GM23338 (cell line): ENCODE measurements around the gene GNL3. TPM values are rescaled to one million over a fixed set of nuclear protein-coding genes. Genes with fewer than 3 reads are reported as not detected.

ENCODE experiments used
- ATAC-seq: fragments of 200-7000 bp; cut with Tn5 transposase; 3 replicates; pipeline ENCODE4 v1.9.1; 2020
- DNase-seq: peaks from one replicate; pipeline ENCODE4 v3.0.0-alpha.2; 2015; ENCODE audit warnings: low spot score
- H2AFZ ChIP-seq: fragments of 200-600 bp; sonication (generic); 2 replicates; pipeline ENCODE4 v1.8.0; 2016; ENCODE audit warnings: antibody characterized with exemption, mild to moderate bottlenecking, moderate library complexity
- H3F3A ChIP-seq: fragments of 200-600 bp; sonication (generic); replicated peaks from 2 replicates; pipeline ENCODE4 v1.8.0; 2017; ENCODE audit warnings: antibody characterized with exemption, mixed run types, low read depth
- H3K27ac ChIP-seq: fragments of 200-600 bp; sonication (generic); 2 replicates; pipeline ENCODE4 v1.6.1; 2016; ENCODE audit warnings: low read depth
- H3K27me3 ChIP-seq: fragments of 200-600 bp; sonication (generic); 2 replicates; pipeline ENCODE4 v1.8.0; 2016; ENCODE audit warnings: mild to moderate bottlenecking, mixed run types, moderate library complexity; ENCODE audit not compliant: insufficient read depth
- H3K36me3 ChIP-seq: fragments of 200-600 bp; sonication (generic); 2 replicates; pipeline ENCODE4 v1.8.0; 2016; ENCODE audit warnings: mild to moderate bottlenecking; ENCODE audit not compliant: insufficient read depth
- H3K4me1 ChIP-seq: fragments of 200-600 bp; sonication (generic); 2 replicates; pipeline ENCODE4 v1.8.0; 2016; ENCODE audit warnings: mild to moderate bottlenecking, moderate library complexity; ENCODE audit not compliant: insufficient read depth
- H3K4me2 ChIP-seq: fragments of 200-600 bp; sonication (generic); 2 replicates; pipeline ENCODE4 v1.7.1; 2017; ENCODE audit warnings: mixed run types
- H3K4me3 ChIP-seq: fragments of 200-600 bp; sonication (generic); 2 replicates; pipeline ENCODE4 v1.6.1; 2016; ENCODE audit warnings: mixed run types
- H3K79me2 ChIP-seq: fragments of 200-600 bp; sonication (generic); replicated peaks from 2 replicates; pipeline ENCODE4 v1.8.0; 2017; ENCODE audit warnings: mild to moderate bottlenecking; ENCODE audit not compliant: insufficient read depth
- H3K9me2 ChIP-seq: fragments of 200-600 bp; sonication (generic); 2 replicates; pipeline ENCODE4 v1.8.0; 2017; ENCODE audit not compliant: insufficient read depth
- H4K20me1 ChIP-seq: fragments of 200-600 bp; sonication (generic); replicated peaks from 2 replicates; pipeline ENCODE4 v1.8.0; 2017; ENCODE audit warnings: mild to moderate bottlenecking; ENCODE audit not compliant: insufficient read depth
- H3K27ac Mint-ChIP-seq: 2 replicates; pipeline ENCODE4 v1.8.0; 2020; ENCODE audit warnings: inconsistent platforms, mild to moderate bottlenecking, moderate library complexity, mixed read lengths
- H3K27me3 Mint-ChIP-seq: 3 replicates; pipeline ENCODE4 v1.8.0; 2022; ENCODE audit warnings: low read depth, mild to moderate bottlenecking, moderate library complexity, mixed read lengths, inconsistent platforms; ENCODE audit not compliant: insufficient read depth, poor library complexity
- H3K36me3 Mint-ChIP-seq: 3 replicates; pipeline ENCODE4 v1.8.0; 2021; ENCODE audit warnings: low read depth, mild to moderate bottlenecking, inconsistent platforms, moderate library complexity, mixed read lengths
- H3K4me1 Mint-ChIP-seq: 3 replicates; pipeline ENCODE4 v1.8.0; 2020; ENCODE audit warnings: mild to moderate bottlenecking, inconsistent platforms, mixed read lengths
- H3K4me3 Mint-ChIP-seq: 3 replicates; pipeline ENCODE4 v1.8.0; 2021; ENCODE audit warnings: moderate library complexity, mild to moderate bottlenecking, inconsistent platforms, mixed read lengths
- H3K9me3 Mint-ChIP-seq: 3 replicates; pipeline ENCODE4 v1.8.0; 2020; ENCODE audit warnings: moderate library complexity, mild to moderate bottlenecking, inconsistent platforms, mixed read lengths
- CREB1 ChIP-seq: fragments of 250-450 bp; sonication (Bioruptor Pico); IDR thresholded peaks from 2 replicates; pipeline ENCODE4 v1.5.0; 2020; ENCODE audit warnings: low read depth, mild to moderate bottlenecking, moderate library complexity
- CTCF ChIP-seq, 2 experiments: fragments of 200-600 bp in 1 of 2; sonication (generic) in 1 of 2; conservative IDR thresholded peaks; 2 replicates each; pipeline versions ENCODE4 v1.5.1 to v1.6.1; 2016 to 2017; ENCODE audit warnings: antibody characterized with exemption in 2 of 2, low read depth in 2 of 2, mild to moderate bottlenecking in 2 of 2, moderate library complexity in 1 of 2
- EZH2 ChIP-seq: fragments of 200-600 bp; sonication (generic); IDR thresholded peaks from one replicate; pipeline ENCODE4 v1.8.0; 2017; ENCODE audit warnings: antibody characterized with exemption, mild to moderate bottlenecking, low read depth; ENCODE audit not compliant: unreplicated experiment
- EZH2phosphoT487 ChIP-seq: fragments of 200-600 bp; sonication (generic); IDR thresholded peaks from one replicate; pipeline ENCODE4 v1.8.1; 2018; ENCODE audit warnings: antibody characterized with exemption; ENCODE audit not compliant: unreplicated experiment
- JUNB ChIP-seq: IDR thresholded peaks from one replicate; pipeline ENCODE4 v1.6.1; 2016; ENCODE audit warnings: antibody characterized with exemption; ENCODE audit not compliant: unreplicated experiment
- NANOG ChIP-seq: IDR thresholded peaks from 2 replicates; pipeline ENCODE4 v1.6.1; 2016; ENCODE audit warnings: antibody characterized with exemption, borderline replicate concordance
- POLR2AphosphoS5 ChIP-seq: IDR thresholded peaks from 2 replicates; pipeline ENCODE4 v1.6.1; 2016; ENCODE audit warnings: antibody characterized with exemption, low read depth
- REST ChIP-seq: IDR thresholded peaks from one replicate; pipeline ENCODE4 v1.6.1; 2018; ENCODE audit warnings: antibody characterized with exemption; ENCODE audit not compliant: unreplicated experiment
- STAT1 ChIP-seq: IDR thresholded peaks from one replicate; pipeline ENCODE4 v1.6.1; 2016; ENCODE audit warnings: antibody characterized with exemption; ENCODE audit not compliant: unreplicated experiment
- ZNF114 ChIP-seq: fragments of 250-450 bp; sonication (Bioruptor Pico); IDR thresholded peaks from 2 replicates; pipeline ENCODE4 v1.5.0; 2020; ENCODE audit warnings: mild to moderate bottlenecking, moderate library complexity
- ZNF331 ChIP-seq: fragments of 250-450 bp; sonication (Bioruptor Pico); IDR thresholded peaks from 2 replicates; pipeline ENCODE4 v1.5.0; 2020; ENCODE audit warnings: low read depth, mild to moderate bottlenecking, moderate library complexity
- polyA plus RNA-seq: library from polyadenylated mRNA; unstranded; fragments of >200 nt; fragmentation: Nextera tagmentation; extraction: Ambion mirVana; gene quantifications from 2 replicates; pipeline ENCODE4 v1.2.1, GENCODE V29; 2016
- total RNA-seq: library from RNA; depleted of rRNA; stranded (reverse); fragments of >200 nt; shearing (Covaris generic); gene quantifications from 2 replicates; pipeline ENCODE4 v1.2.3, GENCODE V29; 2014
- TF ChIP-seq, protein P1 (sequence below): fragments of 250-450 bp; sonication (Bioruptor Pico); IDR thresholded peaks from 2 replicates; pipeline ENCODE4 v1.5.0; 2020; ENCODE audit warnings: mild to moderate bottlenecking, moderate library complexity
- TF ChIP-seq, protein P2 (sequence below): IDR thresholded peaks from 2 replicates; pipeline ENCODE4 v1.6.1; 2016; ENCODE audit warnings: antibody characterized with exemption

GNL3 gene
- total and polyA plus RNA-seq, 2 experiments from 2014 or later, result 169 to 205 TPM

- TF ChIP-seq REST (no peak), CREB1 (CRISPR knock-in tag) (no peak), POLR2AphosphoS5 (no peak)
Observed at GRCh38 chr3:52655895-52656294, 29.9 kb upstream of the GNL3 start (continued).

GRCh38 chr3:52660046-52660445 is 25.8 kb upstream of the GNL3 start:
- no peaks in the 10 kb centered on the region for H3K27me3 ChIP-seq
- peaks cover 50% of the 10 kb centered on the region for H3K36me3 ChIP-seq
- H3K27ac ChIP-seq, result no peak overlapping the region
- H3K4me3 ChIP-seq, result no peak overlapping the region
- Mint-ChIP-seq H3K4me1 (peaks cover 4% of the 10 kb centered on the region; the same call in 2 of the 3 replicates), H3K27me3 (peaks cover 2% of the 10 kb centered on the region), H3K9me3 (no peaks in the 10 kb centered on the region), H3K4me3 (no peak overlapping the region), H3K27ac (no peak overlapping the region), H3K36me3 (peaks cover 65% of the 10 kb centered on the region)
- no peak for ATAC-seq
- no peak for DNase-seq
- H3K79me2 ChIP-seq, result no peaks in the 10 kb centered on the region
- H3K9me2 ChIP-seq, result no peaks in the 10 kb centered on the region
- H3K4me1 ChIP-seq, result no peaks in the 10 kb centered on the region
- no peaks in the 10 kb centered on the region for H3F3A ChIP-seq
- H4K20me1 ChIP-seq, result no peaks in the 10 kb centered on the region; the same call in 1 of the 2 replicates
- H3K4me2 ChIP-seq, result no peak overlapping the region
- no peak overlapping the region for H2AFZ ChIP-seq
- no peak for TF ChIP-seq STAT1
- TF ChIP-seq CREB1 (CRISPR knock-in tag), result no peak
- TF ChIP-seq, protein P1, sequence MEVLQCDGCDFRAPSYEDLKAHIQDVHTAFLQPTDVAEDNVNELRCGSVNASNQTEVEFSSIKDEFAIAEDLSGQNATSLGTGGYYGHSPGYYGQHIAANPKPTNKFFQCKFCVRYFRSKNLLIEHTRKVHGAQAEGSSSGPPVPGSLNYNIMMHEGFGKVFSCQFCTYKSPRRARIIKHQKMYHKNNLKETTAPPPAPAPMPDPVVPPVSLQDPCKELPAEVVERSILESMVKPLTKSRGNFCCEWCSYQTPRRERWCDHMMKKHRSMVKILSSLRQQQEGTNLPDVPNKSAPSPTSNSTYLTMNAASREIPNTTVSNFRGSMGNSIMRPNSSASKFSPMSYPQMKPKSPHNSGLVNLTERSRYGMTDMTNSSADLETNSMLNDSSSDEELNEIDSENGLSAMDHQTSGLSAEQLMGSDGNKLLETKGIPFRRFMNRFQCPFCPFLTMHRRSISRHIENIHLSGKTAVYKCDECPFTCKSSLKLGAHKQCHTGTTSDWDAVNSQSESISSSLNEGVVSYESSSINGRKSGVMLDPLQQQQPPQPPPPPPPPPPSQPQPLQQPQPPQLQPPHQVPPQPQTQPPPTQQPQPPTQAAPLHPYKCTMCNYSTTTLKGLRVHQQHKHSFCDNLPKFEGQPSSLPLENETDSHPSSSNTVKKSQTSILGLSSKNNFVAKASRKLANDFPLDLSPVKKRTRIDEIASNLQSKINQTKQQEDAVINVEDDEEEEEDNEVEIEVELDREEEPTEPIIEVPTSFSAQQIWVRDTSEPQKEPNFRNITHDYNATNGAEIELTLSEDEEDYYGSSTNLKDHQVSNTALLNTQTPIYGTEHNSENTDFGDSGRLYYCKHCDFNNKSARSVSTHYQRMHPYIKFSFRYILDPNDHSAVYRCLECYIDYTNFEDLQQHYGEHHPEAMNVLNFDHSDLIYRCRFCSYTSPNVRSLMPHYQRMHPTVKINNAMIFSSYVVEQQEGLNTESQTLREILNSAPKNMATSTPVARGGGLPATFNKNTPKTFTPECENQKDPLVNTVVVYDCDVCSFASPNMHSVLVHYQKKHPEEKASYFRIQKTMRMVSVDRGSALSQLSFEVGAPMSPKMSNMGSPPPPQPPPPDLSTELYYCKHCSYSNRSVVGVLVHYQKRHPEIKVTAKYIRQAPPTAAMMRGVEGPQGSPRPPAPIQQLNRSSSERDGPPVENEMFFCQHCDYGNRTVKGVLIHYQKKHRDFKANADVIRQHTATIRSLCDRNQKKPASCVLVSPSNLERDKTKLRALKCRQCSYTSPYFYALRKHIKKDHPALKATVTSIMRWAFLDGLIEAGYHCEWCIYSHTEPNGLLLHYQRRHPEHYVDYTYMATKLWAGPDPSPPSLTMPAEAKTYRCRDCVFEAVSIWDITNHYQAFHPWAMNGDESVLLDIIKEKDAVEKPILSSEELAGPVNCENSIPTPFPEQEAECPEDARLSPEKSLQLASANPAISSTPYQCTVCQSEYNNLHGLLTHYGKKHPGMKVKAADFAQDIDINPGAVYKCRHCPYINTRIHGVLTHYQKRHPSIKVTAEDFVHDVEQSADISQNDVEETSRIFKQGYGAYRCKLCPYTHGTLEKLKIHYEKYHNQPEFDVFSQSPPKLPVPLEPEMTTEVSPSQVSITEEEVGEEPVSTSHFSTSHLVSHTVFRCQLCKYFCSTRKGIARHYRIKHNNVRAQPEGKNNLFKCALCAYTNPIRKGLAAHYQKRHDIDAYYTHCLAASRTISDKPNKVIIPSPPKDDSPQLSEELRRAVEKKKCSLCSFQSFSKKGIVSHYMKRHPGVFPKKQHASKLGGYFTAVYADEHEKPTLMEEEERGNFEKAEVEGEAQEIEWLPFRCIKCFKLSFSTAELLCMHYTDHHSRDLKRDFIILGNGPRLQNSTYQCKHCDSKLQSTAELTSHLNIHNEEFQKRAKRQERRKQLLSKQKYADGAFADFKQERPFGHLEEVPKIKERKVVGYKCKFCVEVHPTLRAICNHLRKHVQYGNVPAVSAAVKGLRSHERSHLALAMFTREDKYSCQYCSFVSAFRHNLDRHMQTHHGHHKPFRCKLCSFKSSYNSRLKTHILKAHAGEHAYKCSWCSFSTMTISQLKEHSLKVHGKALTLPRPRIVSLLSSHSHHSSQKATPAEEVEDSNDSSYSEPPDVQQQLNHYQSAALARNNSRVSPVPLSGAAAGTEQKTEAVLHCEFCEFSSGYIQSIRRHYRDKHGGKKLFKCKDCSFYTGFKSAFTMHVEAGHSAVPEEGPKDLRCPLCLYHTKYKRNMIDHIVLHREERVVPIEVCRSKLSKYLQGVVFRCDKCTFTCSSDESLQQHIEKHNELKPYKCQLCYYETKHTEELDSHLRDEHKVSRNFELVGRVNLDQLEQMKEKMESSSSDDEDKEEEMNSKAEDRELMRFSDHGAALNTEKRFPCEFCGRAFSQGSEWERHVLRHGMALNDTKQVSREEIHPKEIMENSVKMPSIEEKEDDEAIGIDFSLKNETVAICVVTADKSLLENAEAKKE (CRISPR knock-in tag), result no peak
- TF ChIP-seq, protein P2, sequence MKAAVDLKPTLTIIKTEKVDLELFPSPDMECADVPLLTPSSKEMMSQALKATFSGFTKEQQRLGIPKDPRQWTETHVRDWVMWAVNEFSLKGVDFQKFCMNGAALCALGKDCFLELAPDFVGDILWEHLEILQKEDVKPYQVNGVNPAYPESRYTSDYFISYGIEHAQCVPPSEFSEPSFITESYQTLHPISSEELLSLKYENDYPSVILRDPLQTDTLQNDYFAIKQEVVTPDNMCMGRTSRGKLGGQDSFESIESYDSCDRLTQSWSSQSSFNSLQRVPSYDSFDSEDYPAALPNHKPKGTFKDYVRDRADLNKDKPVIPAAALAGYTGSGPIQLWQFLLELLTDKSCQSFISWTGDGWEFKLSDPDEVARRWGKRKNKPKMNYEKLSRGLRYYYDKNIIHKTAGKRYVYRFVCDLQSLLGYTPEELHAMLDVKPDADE, result no peak
- TF ChIP-seq EZH2, result no peak
- no peak for TF ChIP-seq ZNF114 (CRISPR knock-in tag)
- no peak for TF ChIP-seq CTCF (conservative IDR thresholded peaks at IDR 0.05; ENCODE audit: low read depth in 2 of 2)
- no peak for TF ChIP-seq JUNB
- no peak for TF ChIP-seq ZNF331 (CRISPR knock-in tag)
- TF ChIP-seq EZH2phosphoT487, result no peak
- TF ChIP-seq NANOG, result no peak
